ENCODE measurements around the gene ADAM22.

- TF ChIP-seq CTCF (IDR thresholded peaks at IDR 0.05) (no peak), POLR2A (IDR thresholded peaks at IDR 0.05) (no peak), EP300 (IDR thresholded peaks at IDR 0.05) (no peak)
These were observed 268.2 kb downstream of the ADAM22 start for GRCh38 chr7:88202278-88202677.
